GM12878 (cell line): ENCODE results near the gene PKN3. TPM values are rescaled to one million over a fixed set of nuclear protein-coding genes. Genes with fewer than 3 reads are reported as not detected.

Experiments
- CHD4 ChIP-seq: fragments of 200-600 bp; sonication (generic); IDR thresholded peaks from 2 replicates; pipeline ENCODE4 v1.6.1; 2016; ENCODE audit warnings: mild to moderate bottlenecking
- CTCF ChIP-seq, 3 experiments: IDR thresholded peaks in 2 of 3; conservative IDR thresholded peaks in 1 of 3; 2 replicates each; pipeline ENCODE4 v1.5.1; 2011; ENCODE audit warnings: low read depth in 3 of 3, low read length in 3 of 3, mild to moderate bottlenecking in 3 of 3, control low read depth in 2 of 3, moderate library complexity in 2 of 3, inconsistent platforms in 1 of 3, mixed read lengths in 1 of 3; ENCODE audit not compliant: control insufficient read depth in 2 of 3, insufficient read depth in 1 of 3; ENCODE audit errors: extremely low read depth in 1 of 3
- CUX1 ChIP-seq: IDR thresholded peaks from 2 replicates; pipeline ENCODE4 v1.6.1; 2012; ENCODE audit warnings: improper control_type of control experiment, low read depth, low read length; ENCODE audit not compliant: insufficient replicate concordance
- LARP7 ChIP-seq: fragments of 450-650 bp; IDR thresholded peaks from 2 replicates; pipeline ENCODE4 v1.6.1; 2017; ENCODE audit warnings: mild to moderate bottlenecking
- NFXL1 ChIP-seq: fragments of 450-650 bp; IDR thresholded peaks from 2 replicates; pipeline ENCODE4 v1.6.1; 2017; ENCODE audit warnings: antibody characterized with exemption, mild to moderate bottlenecking, borderline replicate concordance
- POU2F2 ChIP-seq: IDR thresholded peaks from 3 replicates; pipeline ENCODE4 v1.6.1; 2011; ENCODE audit warnings: low read depth, mild to moderate bottlenecking, low read length, borderline replicate concordance
- STAT3 ChIP-seq: IDR thresholded peaks from 2 replicates; pipeline ENCODE4 v1.6.1; 2011; ENCODE audit warnings: low read depth, low read length, improper control_type of control experiment
- polyA plus RNA-seq, 11 experiments: library from polyadenylated mRNA; depleted of rRNA in 4 of 11; unstranded in 6 of 11; stranded (reverse) in 5 of 11; fragments of >200 nt; fragmentation: Nextera tagmentation in 4 of 11; fragmentation: Illumina TruSeq in 1 of 11; extraction: Ambion mirVana in 4 of 11; extraction: Trizol in 1 of 11; gene quantifications; 1 replicate in 1 of 11; 2 replicates in 10 of 11; pipeline versions ENCODE4 v1.2.1 to v1.2.3, GENCODE V29; 2011 to 2016; ENCODE audit warnings: inconsistent platforms in 2 of 11, missing spikeins in 2 of 11, low read depth in 1 of 11
- total RNA-seq, 4 experiments: library from RNA; depleted of rRNA in 3 of 4; stranded (reverse); fragments of >200 nt in 3 of 4; fragmentation: Illumina TruSeq in 1 of 4; extraction: Trizol in 1 of 4; gene quantifications; 2 replicates each; pipeline versions ENCODE4 v1.2.1 to v1.2.3, GENCODE V29; 2013 to 2021

The PKN3 gene
- total and polyA plus RNA-seq, 10 of the 15 experiments (the other 5 are each of a cell fraction or from before 2014, with no cell fraction given): 0.35 to 11.0 (median 3.3) TPM

GRCh38 chr9:128733256-128733655, 31.0 kb downstream of the PKN3 start (continued):
- TF ChIP-seq CUX1 (no peak), LARP7 (no peak), CTCF (IDR thresholded peaks at IDR 0.05 in 2 of 3, conservative IDR thresholded peaks at IDR 0.05 in 1 of 3; ENCODE audit: control insufficient read depth in 2 of 3, extremely low read depth in 1 of 3, insufficient read depth in 1 of 3, low read depth in 3 of 3, low read length in 3 of 3) (peak; percentile 33 to 44 (median 39); a peak in 4 of 6 replicates), CHD4 (no peak), STAT3 (no peak), POU2F2 (no peak), NFXL1 (no peak)
